Measurements from ENCODE around the gene CACNA1S.

Gene CACNA1S

GRCh38 chr1:201144701-201145100, 32.5 kb upstream of the CACNA1S start:
- TF ChIP-seq CTCF (IDR thresholded peaks at IDR 0.05; ENCODE audit: low read depth, low read length, missing control alignments): no peak
- H3K4me3 ChIP-seq (ENCODE audit: low read depth, low read length): no peak overlapping the region
- DNase-seq (ENCODE audit: low read depth): no peak

GRCh38 chr1:201143726-201144635, 31.8 kb upstream of the CACNA1S start:
- TF ChIP-seq CTCF (IDR thresholded peaks at IDR 0.05; ENCODE audit: low read depth, low read length, missing control alignments): no peak

GRCh38 chr1:201142849-201143725, 30.9 kb upstream of the CACNA1S start:
- no peak for DNase-seq (ENCODE audit: low read depth)
- no peak for TF ChIP-seq CTCF (IDR thresholded peaks at IDR 0.05; ENCODE audit: low read depth, low read length, missing control alignments)
- no peak overlapping the region for H3K4me3 ChIP-seq (ENCODE audit: low read depth, low read length)

More at GRCh38 chr1:201143726-201144635, 31.8 kb upstream of the CACNA1S start:
- H3K4me3 ChIP-seq (ENCODE audit: low read depth, low read length): no peak overlapping the region
- no peak for DNase-seq (ENCODE audit: low read depth)

GRCh38 chr1:201142011-201142848, 30.0 kb upstream of the CACNA1S start:
- no peak for DNase-seq (ENCODE audit: low read depth)
- no peak overlapping the region for H3K4me3 ChIP-seq (ENCODE audit: low read depth, low read length)
- TF ChIP-seq CTCF (IDR thresholded peaks at IDR 0.05; ENCODE audit: low read depth, low read length, missing control alignments): no peak

- no peak for DNase-seq (ENCODE audit: low read depth)
- no peak for TF ChIP-seq CTCF (IDR thresholded peaks at IDR 0.05; ENCODE audit: low read depth, low read length, missing control alignments)
- no peak overlapping the region for H3K4me3 ChIP-seq (ENCODE audit: low read depth, low read length)
Observed at GRCh38 chr1:201141418-201141817, 29.2 kb upstream of the CACNA1S start.

GRCh38 chr1:201140941-201141260, 28.7 kb upstream of the CACNA1S start:
- TF ChIP-seq CTCF (IDR thresholded peaks at IDR 0.05; ENCODE audit: low read depth, low read length, missing control alignments): no peak
- DNase-seq (ENCODE audit: low read depth): no peak
- no peak overlapping the region for H3K4me3 ChIP-seq (ENCODE audit: low read depth, low read length)

Data from GM12864 (cell line).